Heart left ventricle (tissue), 16 donors: ENCODE results near the gene ZBTB7C. TPM values are rescaled to one million over a fixed set of nuclear protein-coding genes. Genes with fewer than 3 reads are reported as not detected.

ENCODE experiments used
- ATAC-seq, 4 donors: fragments of 200-7000 bp; cut with Tn5 transposase; one replicate each; pipeline ENCODE4 v1.9.1; 2020 to 2022; ENCODE audit warnings: moderate library complexity in 4 of 4, mild to moderate bottlenecking in 3 of 4, moderate number of reproducible peaks in 1 of 4
- DNase-seq, 5 donors: peaks; one replicate each; pipeline ENCODE4 v3.0.0-alpha.2; 2020
- H3K27ac ChIP-seq, 12 donors: fragments of 200-600 bp; sonication (generic) in 4 of 12; one replicate each; pipeline versions ENCODE4 v1.5.0 to v1.8.0; 2016 to 2022; ENCODE audit warnings: mild to moderate bottlenecking in 2 of 12
- H3K27me3 ChIP-seq, 9 donors: fragments of 200-600 bp; sonication (generic) in 2 of 9; one replicate each; pipeline versions ENCODE4 v1.5.1 to v1.8.0; 2016 to 2022; ENCODE audit warnings: mild to moderate bottlenecking in 3 of 9
- H3K36me3 ChIP-seq, 9 donors: fragments of 200-600 bp; sonication (generic) in 2 of 9; one replicate each; pipeline versions ENCODE4 v1.5.0 to v1.8.0; 2018 to 2022; ENCODE audit warnings: mild to moderate bottlenecking in 2 of 9
- H3K4me1 ChIP-seq, 12 donors: fragments of 200-600 bp; sonication (generic) in 4 of 12; one replicate each; pipeline versions ENCODE4 v1.5.0 to v1.8.0; 2016 to 2022; ENCODE audit warnings: mild to moderate bottlenecking in 3 of 12
- H3K4me3 ChIP-seq, 12 donors: fragments of 200-600 bp; sonication (generic) in 4 of 12; one replicate each; pipeline versions ENCODE4 v1.5.0 to v1.8.0; 2017 to 2022; ENCODE audit warnings: mild to moderate bottlenecking in 9 of 12, moderate library complexity in 4 of 12
- H3K9me3 ChIP-seq, 12 donors: fragments of 200-600 bp; sonication (generic) in 4 of 12; one replicate each; pipeline versions ENCODE4 v1.5.0 to v1.8.0; 2016 to 2022; ENCODE audit warnings: mild to moderate bottlenecking in 1 of 12
- POLR2A ChIP-seq, 2 donors: fragments of 450-650 bp; IDR thresholded peaks; one replicate each; pipeline ENCODE4 v1.6.1; 2017; ENCODE audit warnings: antibody characterized with exemption in 2 of 2, mild to moderate bottlenecking in 2 of 2, moderate library complexity in 2 of 2
- WGBS, 4 donors: extraction: QIAGEN DNeasy Blood & Tissue Kit in 2 of 4; methylation state at CpG; one replicate each; pipeline versions ENCODE4 v1.1.5 to v1.1.7; 2013 to 2018; 5-methylcytosine and 5-hydroxymethylcytosine counted together
- intact Hi-C, 10 donors: fragments of 100-400 bp; cut with DNase I; formaldehyde crosslinking; loops; one replicate each; pipeline versions ENCODE4 v1.11.1 to v1.14.2; 2022
- polyA plus RNA-seq, 2 donors: library from polyadenylated mRNA; stranded (reverse); fragments of 200-250 nt; gene quantifications; one replicate each; pipeline ENCODE4 v1.2.3, GENCODE V29; 2013
- total RNA-seq, 9 donors: library from RNA; depleted of rRNA in 2 of 9; stranded (reverse); fragments of >200 nt in 2 of 9; fragmentation: NEBNext Ultra II Directional in 3 of 9; extraction: Animal tissue kit (Norgen Biotek cat#: 25700) in 3 of 9; gene quantifications; one replicate each; pipeline versions ENCODE4 v1.1.0 to v1.2.4, GENCODE V29; 2016 to 2023
- TF ChIP-seq, protein P1 (sequence below), 12 donors: fragments of 200-600 bp; sonication (generic) in 4 of 12; IDR thresholded peaks; one replicate each; pipeline versions ENCODE4 v1.5.0 to v1.8.0; 2018 to 2022; ENCODE audit warnings: antibody characterized with exemption in 12 of 12, mild to moderate bottlenecking in 5 of 12
- donor health status: ischemic (EF 13 %, LVEDD 7.1; RV severe dilation, severe dysfunction).
- donor health status: healthy with polysubstance abuse.
- donor health status: DM: no; HTN: yes; CAD: no.
- donor health status: DM: no; HTN: no; CAD: no.
- donor health status: ischemic (EF 25% LVEDD 6.9; RV normal size, moderate dysfunction).
- donor health status: ischemic (EF 25% LVEDD 5.7; RV mildly dilated, moderate dysfunction).
- donor health status: healthy.
- donor health status: DM: yes; HTN: yes; CAD: no.
- donor health status: ischemic (EF 35%, LVEDD 5.7; RV mildly dilated, moderate dysfunction).
- donor health status: nonischemic (EF 11% LVEDD 7.7; RV severe dilation, severe dysfunction).
- donor health status: DM: yes; HTN: yes; CAD: no.
- donor health status: PGD.
- donor health status: ischemic (EF 29% LVEDD 5.4; RV normal size, mild dysfunction).
- donor health status: nonischemic (EF 23%, LVEDD 6.1; RV moderate dilation, normal function).

Gene ZBTB7C
- total and polyA plus RNA-seq, 11 donors, result 0.68 to 7.5 (median 2.3) TPM

DNA sequence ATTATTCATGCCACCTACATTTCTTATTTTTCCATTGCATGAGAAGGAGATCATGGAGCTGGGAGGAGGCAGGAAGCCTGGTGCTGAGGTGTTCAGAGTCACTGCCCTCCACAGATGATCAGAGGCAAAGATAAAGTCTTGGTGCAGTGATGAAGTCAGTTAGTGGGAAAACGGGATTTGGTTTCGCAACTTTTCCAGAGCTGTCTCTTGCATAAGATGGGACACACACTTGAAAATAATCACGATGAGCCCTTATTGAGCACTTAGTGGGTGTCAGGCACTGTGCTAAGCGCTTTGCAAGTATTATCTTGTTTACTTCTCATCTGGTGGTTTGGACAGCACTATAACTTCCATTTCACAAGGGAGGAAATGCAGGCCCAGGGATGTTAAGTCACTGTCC, 256.6 kb downstream of the ZBTB7C start:
- TF ChIP-seq, protein P1, sequence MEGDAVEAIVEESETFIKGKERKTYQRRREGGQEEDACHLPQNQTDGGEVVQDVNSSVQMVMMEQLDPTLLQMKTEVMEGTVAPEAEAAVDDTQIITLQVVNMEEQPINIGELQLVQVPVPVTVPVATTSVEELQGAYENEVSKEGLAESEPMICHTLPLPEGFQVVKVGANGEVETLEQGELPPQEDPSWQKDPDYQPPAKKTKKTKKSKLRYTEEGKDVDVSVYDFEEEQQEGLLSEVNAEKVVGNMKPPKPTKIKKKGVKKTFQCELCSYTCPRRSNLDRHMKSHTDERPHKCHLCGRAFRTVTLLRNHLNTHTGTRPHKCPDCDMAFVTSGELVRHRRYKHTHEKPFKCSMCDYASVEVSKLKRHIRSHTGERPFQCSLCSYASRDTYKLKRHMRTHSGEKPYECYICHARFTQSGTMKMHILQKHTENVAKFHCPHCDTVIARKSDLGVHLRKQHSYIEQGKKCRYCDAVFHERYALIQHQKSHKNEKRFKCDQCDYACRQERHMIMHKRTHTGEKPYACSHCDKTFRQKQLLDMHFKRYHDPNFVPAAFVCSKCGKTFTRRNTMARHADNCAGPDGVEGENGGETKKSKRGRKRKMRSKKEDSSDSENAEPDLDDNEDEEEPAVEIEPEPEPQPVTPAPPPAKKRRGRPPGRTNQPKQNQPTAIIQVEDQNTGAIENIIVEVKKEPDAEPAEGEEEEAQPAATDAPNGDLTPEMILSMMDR (IDR thresholded peaks at IDR 0.05), result no peak
- no peak for TF ChIP-seq POLR2A (IDR thresholded peaks at IDR 0.05)

GRCh38 chr18:48151421-48152065, 257.6 kb downstream of the ZBTB7C start:
- intact Hi-C loops, result no loop called here
- DNase-seq (no peak), ATAC-seq (peak; percentile 10 to 34 (median 26))
- no peak overlapping the region for H3K4me3 ChIP-seq
- H3K9me3 ChIP-seq, result no peaks in the 10 kb centered on the region
- H3K4me1 ChIP-seq, result peaks cover 0 to 13% (median 3%) of the 10 kb centered on the region in 12 donors
- WGBS, 4 donors, result 70 to 81% (median 79%) methylated on average over 11 of the region's 11 CpGs
- no peaks in the 10 kb centered on the region for H3K36me3 ChIP-seq
- H3K27me3 ChIP-seq, result no peaks in the 10 kb centered on the region
- TF ChIP-seq POLR2A (IDR thresholded peaks at IDR 0.05), result no peak
- H3K27ac ChIP-seq, result no peak overlapping the region

More for the DNA sequence above, 256.6 kb downstream of the ZBTB7C start:
- Histone ChIP-seq H3K4me3 (no peak overlapping the region), H3K4me1 (peaks cover 0 to 13% (median 3%) of the 10 kb centered on the region in 12 donors), H3K27ac (no peak overlapping the region), H3K27me3 (no peaks in the 10 kb centered on the region), H3K36me3 (no peaks in the 10 kb centered on the region), H3K9me3 (no peaks in the 10 kb centered on the region)
- DNase-seq, result no peak
- ATAC-seq, result peak in 2 of 4 donors; percentile 9 to 21
- intact Hi-C loops, result no loop called here
- 69 to 86% (median 73%) methylated on average over 4 of the region's 4 CpGs for WGBS, 4 donors

DNA sequence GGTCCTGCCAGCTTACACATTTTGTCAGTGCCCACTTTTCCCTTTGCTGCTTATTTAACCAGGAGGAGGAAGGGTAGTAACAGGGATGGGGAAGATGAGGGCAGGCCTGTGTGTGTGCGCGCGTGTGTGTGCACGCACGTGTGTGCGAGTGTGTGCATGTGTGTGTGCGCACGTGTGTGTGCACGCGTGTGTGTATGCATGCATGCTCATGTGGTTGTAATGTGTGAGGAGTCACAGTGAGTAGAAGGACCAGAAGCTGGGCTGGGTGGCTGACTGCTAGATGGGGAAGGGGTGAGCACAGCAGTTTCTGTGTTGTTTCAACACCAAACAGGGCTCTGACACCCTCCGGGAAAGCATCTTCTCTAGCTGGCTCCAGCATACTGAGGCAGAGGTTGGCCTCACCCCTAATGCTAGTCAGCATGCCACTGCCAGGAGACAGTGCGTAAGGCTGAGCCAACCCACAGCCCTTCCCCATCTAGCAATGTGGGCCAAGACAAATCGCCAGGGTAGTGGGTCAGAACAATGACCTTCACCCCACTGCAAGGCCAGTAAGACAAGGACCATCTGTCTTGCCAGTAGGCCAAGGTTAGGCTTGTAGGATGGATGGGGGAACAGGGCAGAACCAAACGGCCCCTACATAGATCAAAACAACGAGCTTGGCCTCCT, 260.0 kb downstream of the ZBTB7C start:
- TF ChIP-seq POLR2A (IDR thresholded peaks at IDR 0.05), result no peak
- TF ChIP-seq, protein P1 (IDR thresholded peaks at IDR 0.05), result no peak
- Histone ChIP-seq H3K36me3 (no peaks in the 10 kb centered on the region), H3K27me3 (no peaks in the 10 kb centered on the region), H3K4me1 (peaks cover 0 to 13% (median 3%) of the 10 kb centered on the region in 12 donors), H3K27ac (no peak overlapping the region), H3K4me3 (no peak overlapping the region), H3K9me3 (no peaks in the 10 kb centered on the region)
- ATAC-seq, result peak in 1 of 4 donors; percentile 10
- 94 to 96% (median 95%) methylated on average over 15 of the region's 15 CpGs for WGBS, 4 donors
- no peak for DNase-seq
- intact Hi-C loops, result no loop called here

DNA sequence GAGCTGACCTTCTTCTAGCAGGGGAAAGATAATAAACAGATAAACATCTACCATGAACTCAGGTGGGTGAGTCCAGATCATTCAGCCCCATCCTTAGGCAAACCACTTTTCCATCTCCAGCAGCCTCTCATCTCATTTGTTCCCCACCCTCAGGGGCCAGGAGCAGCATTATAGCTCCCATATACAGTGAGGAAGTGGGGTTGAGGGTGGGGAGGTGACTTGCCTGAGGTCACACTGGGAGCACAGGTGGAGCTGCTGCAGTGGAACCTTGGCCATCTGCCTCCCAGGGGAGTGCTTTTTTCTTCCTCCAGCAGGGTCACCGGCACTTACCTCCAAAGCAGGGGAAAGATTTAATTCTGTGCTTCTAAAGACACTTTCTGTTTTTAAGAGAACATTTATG, 266.2 kb downstream of the ZBTB7C start:
- H3K4me3 ChIP-seq, result no peak overlapping the region
- DNase-seq, result no peak
- no peaks in the 10 kb centered on the region for H3K9me3 ChIP-seq
- no peak for ATAC-seq
- H3K27me3 ChIP-seq, result peaks cover 0 to under 1% (median 0%) of the 10 kb centered on the region in 9 donors
- no peaks in the 10 kb centered on the region for H3K36me3 ChIP-seq
- peaks cover 0 to 23% (median 9%) of the 10 kb centered on the region in 12 donors for H3K4me1 ChIP-seq
- intact Hi-C loops, result no loop called here
- TF ChIP-seq, protein P1 (IDR thresholded peaks at IDR 0.05), result no peak
- TF ChIP-seq POLR2A (IDR thresholded peaks at IDR 0.05), result no peak
- WGBS, 4 donors, result 86 to 94% (median 91%) methylated on average over 1 of the region's 1 CpG
- no peak overlapping the region for H3K27ac ChIP-seq
